Mucosa of descending colon (tissue), 3 donors: Measurements from ENCODE around the gene BPIFB2. TPM values are rescaled to one million over a fixed set of nuclear protein-coding genes. Genes with fewer than 3 reads are reported as not detected.

Experiments used
- ATAC-seq: fragments of 200-7000 bp; cut with Tn5 transposase; one replicate; pipeline ENCODE4 v1.9.1; 2020; ENCODE audit warnings: mild to moderate bottlenecking, moderate library complexity
- DNase-seq, 3 donors: peaks; one replicate each; pipeline ENCODE4 v3.0.0-alpha.2; 2020
- H3K36me3 ChIP-seq: fragments of 200-600 bp; one replicate; pipeline ENCODE4 v1.8.0; 2021; ENCODE audit warnings: low read depth, mild to moderate bottlenecking
- H3K4me1 ChIP-seq: fragments of 200-600 bp; one replicate; pipeline ENCODE4 v1.8.0; 2021; ENCODE audit warnings: low read depth, mild to moderate bottlenecking
- H3K4me3 ChIP-seq: fragments of 200-600 bp; one replicate; pipeline ENCODE4 v1.8.0; 2021; ENCODE audit warnings: mild to moderate bottlenecking
- H3K9me3 ChIP-seq: fragments of 200-600 bp; one replicate; pipeline ENCODE4 v1.8.0; 2021; ENCODE audit warnings: mild to moderate bottlenecking
- intact Hi-C, 2 donors: fragments of 100-400 bp; cut with DNase I in 1 of 2; cut with micrococcal nuclease in 1 of 2; formaldehyde crosslinking; loops; one replicate each; pipeline versions ENCODE4 v1.11.0 to v1.11.1; 2022; cut with DNase I, micrococcal nuclease
- total RNA-seq, 3 donors: library from RNA; stranded (reverse); fragmentation: NEBNext Ultra II Directional in 2 of 3; extraction: Animal tissue kit (Norgen Biotek cat#: 25700) in 2 of 3; gene quantifications; one replicate each; pipeline versions ENCODE4 v1.2.1 to v1.2.4, GENCODE V29; 2021 to 2023
- TF ChIP-seq, protein P1 (sequence below): fragments of 200-600 bp; IDR thresholded peaks from one replicate; pipeline ENCODE4 v1.8.0; 2022; ENCODE audit warnings: antibody characterized with exemption, mild to moderate bottlenecking
- donor health status: DM: no; HTN: no; CAD: no; lungs with moderate emphysema.
- donor health status: DM: no; HTN: no; CAD: no.
- donor health status: DM: no; HTN: yes; CAD: no.

Gene BPIFB2
- total RNA-seq, 3 donors from 2014 or later: not detected

GRCh38 chr20:32995802-32996201 is 11.7 kb upstream of the BPIFB2 start:
- ATAC-seq (no peak), DNase-seq (no peak)
- Histone ChIP-seq H3K36me3 (no peaks in the 10 kb centered on the region), H3K4me3 (no peak overlapping the region), H3K9me3 (no peaks in the 10 kb centered on the region), H3K4me1 (no peaks in the 10 kb centered on the region)
- TF ChIP-seq, protein P1, sequence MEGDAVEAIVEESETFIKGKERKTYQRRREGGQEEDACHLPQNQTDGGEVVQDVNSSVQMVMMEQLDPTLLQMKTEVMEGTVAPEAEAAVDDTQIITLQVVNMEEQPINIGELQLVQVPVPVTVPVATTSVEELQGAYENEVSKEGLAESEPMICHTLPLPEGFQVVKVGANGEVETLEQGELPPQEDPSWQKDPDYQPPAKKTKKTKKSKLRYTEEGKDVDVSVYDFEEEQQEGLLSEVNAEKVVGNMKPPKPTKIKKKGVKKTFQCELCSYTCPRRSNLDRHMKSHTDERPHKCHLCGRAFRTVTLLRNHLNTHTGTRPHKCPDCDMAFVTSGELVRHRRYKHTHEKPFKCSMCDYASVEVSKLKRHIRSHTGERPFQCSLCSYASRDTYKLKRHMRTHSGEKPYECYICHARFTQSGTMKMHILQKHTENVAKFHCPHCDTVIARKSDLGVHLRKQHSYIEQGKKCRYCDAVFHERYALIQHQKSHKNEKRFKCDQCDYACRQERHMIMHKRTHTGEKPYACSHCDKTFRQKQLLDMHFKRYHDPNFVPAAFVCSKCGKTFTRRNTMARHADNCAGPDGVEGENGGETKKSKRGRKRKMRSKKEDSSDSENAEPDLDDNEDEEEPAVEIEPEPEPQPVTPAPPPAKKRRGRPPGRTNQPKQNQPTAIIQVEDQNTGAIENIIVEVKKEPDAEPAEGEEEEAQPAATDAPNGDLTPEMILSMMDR: no peak
- intact Hi-C loops: no loop called here

- Histone ChIP-seq H3K9me3 (no peaks in the 10 kb centered on the region), H3K36me3 (no peaks in the 10 kb centered on the region), H3K4me3 (no peak overlapping the region), H3K4me1 (no peaks in the 10 kb centered on the region)
- DNase-seq: no peak
- TF ChIP-seq, protein P1: no peak
- ATAC-seq: no peak
- intact Hi-C loops: no loop called here
Observed at GRCh38 chr20:32997431-32997830, 10.1 kb upstream of the BPIFB2 start.

DNA sequence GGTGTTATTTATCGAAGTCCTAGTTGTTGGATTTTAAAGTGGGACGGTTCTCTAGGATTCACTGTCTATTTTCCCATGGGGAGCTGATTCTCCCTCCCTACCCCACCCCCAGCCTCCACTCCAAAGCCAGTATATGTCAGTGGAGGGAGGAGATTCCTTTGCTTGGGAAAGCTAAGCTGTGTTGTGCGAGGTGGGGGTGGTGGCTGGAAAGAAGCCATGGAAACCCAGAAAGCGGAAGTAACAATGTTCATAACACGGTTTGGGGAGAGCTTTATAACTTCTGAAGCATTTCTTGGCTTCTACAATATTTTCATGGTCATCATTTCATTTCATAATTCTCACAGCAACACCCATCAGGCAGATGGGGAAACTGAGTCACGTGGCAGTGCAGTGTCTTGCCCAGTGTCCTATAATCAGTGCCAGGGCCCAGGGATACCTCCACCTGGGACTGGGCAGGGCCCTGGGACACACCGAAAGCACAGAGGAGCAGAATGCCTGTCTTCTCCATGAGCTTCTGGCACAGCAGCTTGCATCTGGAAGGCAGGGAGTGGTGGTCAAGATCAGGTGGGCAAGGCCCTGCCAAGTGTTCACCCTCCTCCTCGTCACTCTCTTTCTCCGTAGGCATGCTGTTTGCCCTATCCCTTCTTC is 7.8 kb upstream of the BPIFB2 start:
- Histone ChIP-seq H3K4me1 (no peaks in the 10 kb centered on the region), H3K9me3 (no peaks in the 10 kb centered on the region), H3K36me3 (no peaks in the 10 kb centered on the region), H3K4me3 (no peak overlapping the region)
- DNase-seq (peak in 1 of 3 donors; percentile 8), ATAC-seq (no peak)
- intact Hi-C loops: no loop called here
- TF ChIP-seq, protein P1: no peak

GRCh38 chr20:33000802-33001466 is 6.6 kb upstream of the BPIFB2 start:
- intact Hi-C loops: no loop called here
- ATAC-seq (no peak), DNase-seq (no peak)
- H3K36me3 ChIP-seq: no peaks in the 10 kb centered on the region
- H3K4me3 ChIP-seq: no peak overlapping the region
- no peaks in the 10 kb centered on the region for H3K9me3 ChIP-seq
- no peaks in the 10 kb centered on the region for H3K4me1 ChIP-seq
- TF ChIP-seq, protein P1: no peak

GRCh38 chr20:33002087-33002808 is 5.3 kb upstream of the BPIFB2 start:
- no peaks in the 10 kb centered on the region for H3K9me3 ChIP-seq
- H3K4me1 ChIP-seq: no peaks in the 10 kb centered on the region
- no peak overlapping the region for H3K4me3 ChIP-seq
- H3K36me3 ChIP-seq: no peaks in the 10 kb centered on the region
- intact Hi-C loops: no loop called here
- TF ChIP-seq, protein P1: no peak
- DNase-seq (no peak), ATAC-seq (no peak)
